Measurements from ENCODE around the gene PPCDC.

The PPCDC gene

GRCh38 chr15:74997141-74997540, 26.2 kb upstream of the PPCDC start:
- H3K9me3 Mint-ChIP-seq = no peaks in the 10 kb centered on the region
- no peaks in the 10 kb centered on the region for H3K36me3 Mint-ChIP-seq
- H3K27me3 Mint-ChIP-seq = peaks cover 4% of the 10 kb centered on the region
- H3K4me1 Mint-ChIP-seq = peaks cover 16% of the 10 kb centered on the region
- no peak overlapping the region for H3K4me3 Mint-ChIP-seq
- H3K27ac Mint-ChIP-seq = no peak overlapping the region

- Mint-ChIP-seq H3K27ac (no peak overlapping the region), H3K27me3 (peaks cover 4% of the 10 kb centered on the region), H3K4me1 (peaks cover 16% of the 10 kb centered on the region), H3K9me3 (no peaks in the 10 kb centered on the region), H3K4me3 (no peak overlapping the region), H3K36me3 (no peaks in the 10 kb centered on the region)
Measured at GRCh38 chr15:74997543-74997942, 25.8 kb upstream of the PPCDC start.

GRCh38 chr15:75001310-75001709, 22.1 kb upstream of the PPCDC start:
- H3K36me3 Mint-ChIP-seq = no peaks in the 10 kb centered on the region
- no peak overlapping the region for H3K4me3 Mint-ChIP-seq
- no peaks in the 10 kb centered on the region for H3K9me3 Mint-ChIP-seq
- peaks cover 3% of the 10 kb centered on the region for H3K27me3 Mint-ChIP-seq
- H3K27ac Mint-ChIP-seq = no peak overlapping the region
- peaks cover 5% of the 10 kb centered on the region for H3K4me1 Mint-ChIP-seq

GRCh38 chr15:75002398-75002797, 21.0 kb upstream of the PPCDC start:
- Mint-ChIP-seq H3K4me3 (no peak overlapping the region), H3K36me3 (no peaks in the 10 kb centered on the region), H3K27me3 (peaks cover 2% of the 10 kb centered on the region), H3K9me3 (no peaks in the 10 kb centered on the region), H3K27ac (peak overlapping the region; percentile 11), H3K4me1 (no peaks in the 10 kb centered on the region)

GRCh38 chr15:75007216-75007615, 16.2 kb upstream of the PPCDC start:
- peaks cover 5% of the 10 kb centered on the region for H3K4me1 Mint-ChIP-seq
- H3K27me3 Mint-ChIP-seq = no peaks in the 10 kb centered on the region
- peaks cover 3% of the 10 kb centered on the region for H3K36me3 Mint-ChIP-seq
- no peaks in the 10 kb centered on the region for H3K9me3 Mint-ChIP-seq
- no peak overlapping the region for H3K27ac Mint-ChIP-seq
- H3K4me3 Mint-ChIP-seq = no peak overlapping the region

- Mint-ChIP-seq H3K36me3 (peaks cover 3% of the 10 kb centered on the region), H3K27me3 (no peaks in the 10 kb centered on the region), H3K4me3 (no peak overlapping the region), H3K9me3 (no peaks in the 10 kb centered on the region), H3K27ac (no peak overlapping the region), H3K4me1 (peaks cover 5% of the 10 kb centered on the region)
Measured at GRCh38 chr15:75008221-75008625, 15.2 kb upstream of the PPCDC start.

GRCh38 chr15:75008629-75009326, 14.6 kb upstream of the PPCDC start:
- no peaks in the 10 kb centered on the region for H3K27me3 Mint-ChIP-seq
- H3K4me3 Mint-ChIP-seq = no peak overlapping the region
- no peak overlapping the region for H3K27ac Mint-ChIP-seq
- H3K9me3 Mint-ChIP-seq = no peaks in the 10 kb centered on the region
- peaks cover 5% of the 10 kb centered on the region for H3K4me1 Mint-ChIP-seq
- H3K36me3 Mint-ChIP-seq = peaks cover 3% of the 10 kb centered on the region

GRCh38 chr15:75016431-75016830, 7.0 kb upstream of the PPCDC start:
- Mint-ChIP-seq H3K9me3 (no peaks in the 10 kb centered on the region), H3K4me1 (no peaks in the 10 kb centered on the region), H3K4me3 (no peak overlapping the region), H3K36me3 (no peaks in the 10 kb centered on the region), H3K27me3 (no peaks in the 10 kb centered on the region), H3K27ac (no peak overlapping the region)

- H3K4me1 Mint-ChIP-seq = peaks cover 11% of the 10 kb centered on the region
- no peak overlapping the region for H3K4me3 Mint-ChIP-seq
- peak overlapping the region; percentile 17 for H3K27ac Mint-ChIP-seq
- no peaks in the 10 kb centered on the region for H3K36me3 Mint-ChIP-seq
- H3K9me3 Mint-ChIP-seq = no peaks in the 10 kb centered on the region
- H3K27me3 Mint-ChIP-seq = no peaks in the 10 kb centered on the region
Measured at GRCh38 chr15:75019916-75020315, 3.5 kb upstream of the PPCDC start.

- Mint-ChIP-seq H3K36me3 (no peaks in the 10 kb centered on the region), H3K4me3 (no peak overlapping the region), H3K27me3 (no peaks in the 10 kb centered on the region), H3K9me3 (no peaks in the 10 kb centered on the region), H3K27ac (no peak overlapping the region), H3K4me1 (peaks cover 18% of the 10 kb centered on the region)
Measured at GRCh38 chr15:75021341-75021740, 2.0 kb upstream of the PPCDC start.

GRCh38 chr15:75022783-75023180, 608 bp upstream of the PPCDC start:
- Mint-ChIP-seq H3K27me3 (no peaks in the 10 kb centered on the region), H3K4me3 (peak overlapping the region; percentile 96), H3K9me3 (no peaks in the 10 kb centered on the region), H3K27ac (no peak overlapping the region), H3K36me3 (no peaks in the 10 kb centered on the region), H3K4me1 (peaks cover 18% of the 10 kb centered on the region)

- Mint-ChIP-seq H3K36me3 (no peaks in the 10 kb centered on the region), H3K4me3 (peak overlapping the region; percentile 96), H3K9me3 (no peaks in the 10 kb centered on the region), H3K27me3 (no peaks in the 10 kb centered on the region), H3K4me1 (peaks cover 19% of the 10 kb centered on the region), H3K27ac (peak overlapping the region; percentile 97)
Measured at GRCh38 chr15:75023872-75024636, 664 bp downstream of the PPCDC start.

- peak overlapping the region; percentile 96 for H3K4me3 Mint-ChIP-seq
- no peaks in the 10 kb centered on the region for H3K27me3 Mint-ChIP-seq
- H3K27ac Mint-ChIP-seq = peak overlapping the region; percentile 88
- H3K9me3 Mint-ChIP-seq = no peaks in the 10 kb centered on the region
- H3K36me3 Mint-ChIP-seq = no peaks in the 10 kb centered on the region
- peaks cover 25% of the 10 kb centered on the region for H3K4me1 Mint-ChIP-seq
Measured at GRCh38 chr15:75025107-75025506, 1.7 kb downstream of the PPCDC start.

GRCh38 chr15:75025548-75026260, 2.3 kb downstream of the PPCDC start:
- no peaks in the 10 kb centered on the region for H3K27me3 Mint-ChIP-seq
- peaks cover 28% of the 10 kb centered on the region for H3K4me1 Mint-ChIP-seq
- H3K4me3 Mint-ChIP-seq = peak overlapping the region; percentile 96
- no peaks in the 10 kb centered on the region for H3K9me3 Mint-ChIP-seq
- H3K36me3 Mint-ChIP-seq = no peaks in the 10 kb centered on the region
- peak overlapping the region; percentile 88 for H3K27ac Mint-ChIP-seq

- peaks cover 39% of the 10 kb centered on the region for H3K4me1 Mint-ChIP-seq
- no peak overlapping the region for H3K4me3 Mint-ChIP-seq
- no peaks in the 10 kb centered on the region for H3K36me3 Mint-ChIP-seq
- no peaks in the 10 kb centered on the region for H3K9me3 Mint-ChIP-seq
- no peak overlapping the region for H3K27ac Mint-ChIP-seq
- no peaks in the 10 kb centered on the region for H3K27me3 Mint-ChIP-seq
Measured at GRCh38 chr15:75027551-75027950, 4.2 kb downstream of the PPCDC start.

GRCh38 chr15:75028991-75029377, 5.6 kb downstream of the PPCDC start:
- Mint-ChIP-seq H3K27ac (peak overlapping the region; percentile 90), H3K27me3 (no peaks in the 10 kb centered on the region)

More at GRCh38 chr15:75028991-75029377, 5.6 kb downstream of the PPCDC start:
- Mint-ChIP-seq H3K4me3 (no peak overlapping the region), H3K9me3 (no peaks in the 10 kb centered on the region), H3K36me3 (peaks cover 2% of the 10 kb centered on the region), H3K4me1 (peaks cover 36% of the 10 kb centered on the region)

Data from activated naive CD4-positive, alpha-beta T cell treated with anti-CD3 and anti-CD28 coated beads, Interleukin-2, amount 50 U/mL, for 24 hours (primary cell).